ENCODE measurements around the gene SGCD.

DNA sequence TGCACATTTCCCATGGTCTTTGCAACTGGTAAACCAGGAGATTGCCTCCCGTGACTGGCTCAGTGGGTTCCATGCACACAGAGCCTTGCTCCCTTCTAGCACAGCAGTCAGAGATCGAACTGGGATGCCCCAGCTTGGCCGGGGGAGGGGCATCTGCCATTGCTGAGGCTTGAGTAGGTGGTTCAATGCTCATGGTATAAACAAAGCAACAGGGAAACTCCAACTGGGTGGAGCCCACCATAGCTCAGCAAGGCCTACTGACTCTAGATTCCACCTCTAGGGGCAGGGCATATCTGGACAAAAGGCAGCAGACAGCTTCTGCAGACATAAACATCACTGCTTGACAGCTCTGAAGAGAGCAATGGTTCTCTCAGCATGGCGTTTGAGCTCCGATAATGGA lies 456.1 kb downstream of the SGCD start:
- TF ChIP-seq, protein P1, sequence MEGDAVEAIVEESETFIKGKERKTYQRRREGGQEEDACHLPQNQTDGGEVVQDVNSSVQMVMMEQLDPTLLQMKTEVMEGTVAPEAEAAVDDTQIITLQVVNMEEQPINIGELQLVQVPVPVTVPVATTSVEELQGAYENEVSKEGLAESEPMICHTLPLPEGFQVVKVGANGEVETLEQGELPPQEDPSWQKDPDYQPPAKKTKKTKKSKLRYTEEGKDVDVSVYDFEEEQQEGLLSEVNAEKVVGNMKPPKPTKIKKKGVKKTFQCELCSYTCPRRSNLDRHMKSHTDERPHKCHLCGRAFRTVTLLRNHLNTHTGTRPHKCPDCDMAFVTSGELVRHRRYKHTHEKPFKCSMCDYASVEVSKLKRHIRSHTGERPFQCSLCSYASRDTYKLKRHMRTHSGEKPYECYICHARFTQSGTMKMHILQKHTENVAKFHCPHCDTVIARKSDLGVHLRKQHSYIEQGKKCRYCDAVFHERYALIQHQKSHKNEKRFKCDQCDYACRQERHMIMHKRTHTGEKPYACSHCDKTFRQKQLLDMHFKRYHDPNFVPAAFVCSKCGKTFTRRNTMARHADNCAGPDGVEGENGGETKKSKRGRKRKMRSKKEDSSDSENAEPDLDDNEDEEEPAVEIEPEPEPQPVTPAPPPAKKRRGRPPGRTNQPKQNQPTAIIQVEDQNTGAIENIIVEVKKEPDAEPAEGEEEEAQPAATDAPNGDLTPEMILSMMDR (conservative IDR thresholded peaks at IDR 0.05 in 1 of 2, IDR thresholded peaks at IDR 0.05 in 1 of 2; ENCODE audit: extremely low read depth in 1 of 2, insufficient read depth in 1 of 2, low read depth in 1 of 2, low read length in 2 of 2): no peak
- TF ChIP-seq EZH2 (IDR thresholded peaks at IDR 0.05; ENCODE audit: borderline replicate concordance, low read length): no peak

All from mammary epithelial cell (primary cell).